Sciatic nerve (tissue), 2 donors: ENCODE measurements around the gene ANGPT4. TPM values are rescaled to one million over a fixed set of nuclear protein-coding genes. Genes with fewer than 3 reads are reported as not detected.
"Not testable (repeated sequence)": the region's sequence is repeated elsewhere in the genome, so short reads cannot be mapped to it uniquely, and the experiment has no call there.

ENCODE experiments used
- ATAC-seq: fragments of 200-7000 bp; cut with Tn5 transposase; one replicate; pipeline ENCODE4 v1.9.1; 2020; ENCODE audit warnings: mild to moderate bottlenecking, moderate library complexity
- DNase-seq: peaks from one replicate; pipeline ENCODE4 v3.0.0-alpha.2; 2020; ENCODE audit warnings: low spot score
- intact Hi-C: fragments of 100-400 bp; cut with DNase I; formaldehyde crosslinking; loops from one replicate; pipeline ENCODE4 v1.14.2; 2022
- total RNA-seq: library from RNA; stranded (reverse); fragmentation: NEBNext Ultra II Directional; extraction: Animal tissue kit (Norgen Biotek cat#: 25700); gene quantifications from one replicate; pipeline ENCODE4 v1.2.1, GENCODE V29; 2021
- donor health status: DM: no; HTN: no; CAD: no.
- donor health status: DM: no; HTN: no; CAD: no.

Gene ANGPT4
- total RNA-seq, 1 donor from 2014 or later, result 0.27 TPM

DNA sequence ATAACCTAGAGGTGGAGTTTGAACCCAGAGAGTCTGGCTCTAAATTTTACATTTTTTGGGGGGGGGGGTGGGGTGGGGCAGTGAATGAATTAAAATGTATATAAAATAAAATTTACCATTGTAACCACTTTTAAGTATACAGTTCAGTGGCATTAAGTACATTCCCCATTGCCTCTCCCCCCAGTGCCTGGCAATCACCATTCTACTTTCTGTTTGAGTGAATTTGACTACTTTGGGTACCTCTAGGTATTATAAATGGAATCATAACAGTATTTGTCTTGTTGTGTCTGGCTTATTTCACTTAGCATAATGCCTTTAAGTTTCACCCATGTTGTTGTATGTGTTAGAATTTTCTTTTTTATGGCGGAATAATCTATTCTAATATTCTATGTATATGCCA, 79.9 kb downstream of the ANGPT4 start:
- ATAC-seq (no peak), DNase-seq (no peak)
- intact Hi-C loops, result no loop called here

DNA sequence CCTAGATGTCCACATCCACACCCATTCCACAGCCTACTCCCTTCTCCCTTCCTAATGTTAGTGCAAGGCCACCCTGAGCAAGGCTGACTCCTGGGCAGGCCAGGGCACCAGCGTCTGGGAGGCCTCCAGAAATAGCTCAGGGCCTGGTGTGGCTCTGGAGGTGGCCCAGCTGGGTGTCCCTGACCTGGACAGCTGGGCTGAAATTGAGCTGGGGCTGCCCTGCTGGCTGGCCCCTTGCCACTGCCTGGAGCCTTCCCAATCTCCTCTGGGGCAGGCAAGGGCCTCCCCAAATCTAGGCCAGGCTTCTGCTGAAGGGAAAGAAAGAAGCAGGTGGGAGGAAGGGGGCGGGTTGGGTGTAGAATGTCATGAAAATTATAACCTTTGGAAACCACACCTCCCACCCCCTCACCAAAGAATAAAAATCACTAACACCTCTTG, 80.5 kb downstream of the ANGPT4 start:
- no peak for ATAC-seq
- intact Hi-C loops, result no loop called here
- no peak for DNase-seq

DNA sequence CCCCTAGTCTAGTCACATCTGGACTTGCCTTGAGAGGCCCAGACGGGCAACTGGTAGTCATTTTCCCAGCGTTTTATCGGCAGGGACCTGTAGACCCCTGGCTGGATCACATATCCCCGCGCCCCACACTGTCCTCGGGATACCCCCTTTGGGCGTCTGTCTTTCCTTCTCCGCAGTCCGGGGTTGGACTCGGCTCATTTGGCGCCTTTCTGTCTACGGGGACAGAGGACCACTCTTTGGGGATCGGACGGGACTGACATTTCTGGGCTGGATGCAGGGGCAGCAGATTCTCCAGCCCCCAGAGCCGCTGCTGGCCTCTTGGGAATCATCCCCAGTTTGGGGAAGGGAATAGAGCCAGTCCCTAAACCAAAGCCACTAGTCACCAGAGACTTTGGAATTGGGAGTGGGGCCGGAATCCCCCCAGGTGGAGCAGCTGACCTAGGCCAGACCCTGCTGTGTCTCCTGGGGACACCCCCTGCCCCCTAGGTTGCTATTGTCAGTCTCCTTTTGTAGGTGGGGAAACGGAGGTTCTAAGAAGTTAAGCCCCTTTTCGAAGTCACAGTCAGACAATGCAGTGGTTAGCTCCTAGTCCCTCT, 81.9 kb downstream of the ANGPT4 start:
- intact Hi-C loops, result no loop called here
- ATAC-seq (peak; percentile 6), DNase-seq (no peak)

DNA sequence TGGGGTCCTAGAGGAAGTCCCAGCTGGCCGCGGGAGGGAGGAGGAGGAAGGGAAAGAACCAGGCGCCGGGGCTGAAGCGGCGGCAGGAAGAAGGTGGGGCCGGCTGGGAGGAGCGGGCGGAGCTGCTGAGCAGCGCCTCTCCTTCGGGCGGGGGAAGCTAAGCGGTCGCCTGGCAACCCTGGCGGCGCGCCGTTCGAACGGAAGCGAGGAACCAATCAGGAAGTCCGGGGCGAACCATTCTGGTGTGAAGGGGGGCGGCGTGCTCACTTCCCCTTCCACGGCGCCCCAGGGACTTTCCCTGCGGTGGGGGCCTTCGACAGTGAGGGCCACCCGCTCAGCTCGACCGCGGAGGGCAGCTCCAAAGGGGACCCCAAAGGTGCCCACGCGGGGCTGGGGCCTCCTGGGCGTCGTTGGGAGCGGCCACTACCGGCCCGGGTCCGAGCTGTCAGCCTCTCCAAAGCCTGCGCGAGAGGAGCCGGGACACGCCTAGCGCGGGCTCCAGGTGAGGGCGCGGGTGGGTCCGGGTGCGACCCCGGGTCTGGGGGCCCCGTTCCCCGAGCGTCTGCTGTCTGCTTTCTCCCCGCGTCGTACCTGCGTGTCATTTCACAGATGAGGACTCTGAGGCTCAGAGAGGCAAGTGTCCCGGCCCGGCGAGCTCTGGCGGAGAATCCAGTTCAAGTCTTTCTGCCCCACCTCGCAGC, 82.5 kb downstream of the ANGPT4 start, which contains the start of gene FAM110A:
Gene FAM110A (plus strand): TSS at position 266 of the 701 bp plus-strand sequence. CDS start 11,090 bp downstream, outside the sequence.
- DNase-seq (peak; percentile 97), ATAC-seq (peak; percentile 99)
- intact Hi-C loops, result no loop called here

DNA sequence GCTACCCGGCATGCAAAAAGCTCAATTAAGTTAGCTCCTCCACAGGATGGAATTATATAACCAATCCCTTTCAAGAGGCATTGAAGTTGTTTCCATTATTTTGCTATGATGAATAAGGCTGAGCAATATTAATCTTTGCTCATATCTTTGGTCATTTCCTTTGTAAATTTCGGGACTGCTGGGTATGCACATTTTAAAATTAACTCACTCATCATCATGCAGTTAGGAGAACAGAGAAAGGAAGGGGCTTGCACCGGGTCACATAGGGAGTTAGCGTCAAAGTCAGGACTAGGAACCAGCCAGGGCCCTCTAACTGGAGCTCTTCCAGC, 83.0 kb downstream of the ANGPT4 start:
- ATAC-seq (no peak), DNase-seq (no peak)
- intact Hi-C loops, result no loop called here

DNA sequence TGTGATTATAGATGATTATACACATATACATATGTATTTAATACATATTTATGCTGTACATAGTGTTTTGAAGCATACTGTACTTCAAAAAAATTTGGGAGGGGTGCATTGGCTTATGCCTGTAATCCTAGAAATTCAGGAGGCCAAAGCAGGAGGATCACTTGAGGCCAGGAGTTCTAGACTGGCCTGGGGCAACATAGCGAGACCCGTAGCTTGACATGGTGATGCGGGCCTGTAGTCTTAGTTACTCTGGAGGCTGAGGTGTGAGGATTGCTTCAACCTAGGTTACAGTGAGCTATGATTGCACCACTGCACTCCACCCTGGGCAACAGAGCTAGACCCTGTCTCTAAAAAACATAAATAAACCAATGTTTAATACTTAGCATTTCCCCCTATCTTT, 84.2 kb downstream of the ANGPT4 start:
- ATAC-seq (no peak), DNase-seq (no peak)
- intact Hi-C loops, result no loop called here

DNA sequence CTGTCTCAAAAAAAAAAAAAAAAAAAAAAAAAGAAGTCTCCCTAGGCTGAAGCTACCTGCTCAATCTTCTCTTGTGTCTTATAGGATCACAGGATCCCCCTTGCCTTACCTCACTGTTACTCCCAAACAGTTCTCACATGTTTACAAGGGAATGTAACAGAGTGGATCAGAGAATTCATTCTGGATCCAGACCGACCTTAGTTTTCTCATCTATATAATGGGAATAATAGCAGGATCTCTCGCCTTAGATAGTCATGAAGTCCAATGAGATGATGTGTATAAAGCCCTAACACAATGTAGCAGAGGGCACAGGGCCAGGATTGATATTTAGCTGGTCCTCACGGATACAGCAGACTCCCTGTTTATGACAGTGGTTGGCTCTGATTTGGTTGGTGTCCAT, 84.9 kb downstream of the ANGPT4 start:
- intact Hi-C loops, result no loop called here

DNA sequence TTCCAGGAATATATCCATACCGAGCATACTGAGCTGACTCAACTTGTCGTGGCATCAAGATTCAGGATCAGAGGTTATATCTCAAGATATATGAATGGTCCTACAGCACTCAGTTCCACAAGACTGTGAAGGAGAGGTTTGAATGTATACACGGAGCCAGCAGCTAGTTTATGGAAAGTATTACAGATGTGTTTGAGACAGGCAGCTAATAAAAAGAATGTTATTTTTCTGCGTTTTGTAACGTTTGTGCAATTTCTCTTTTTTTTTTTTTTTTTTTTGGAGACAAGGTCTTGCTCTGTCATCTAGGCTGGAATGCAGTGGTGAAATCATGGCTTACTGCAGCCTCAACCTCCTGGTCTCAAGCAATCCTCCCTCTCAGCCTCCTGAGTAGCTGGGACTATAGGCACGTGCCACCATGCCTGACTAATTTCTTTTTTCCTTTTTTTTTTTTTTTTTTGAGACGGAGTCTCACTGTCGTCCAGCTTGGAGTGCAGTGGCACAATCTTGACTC, 86.1 kb downstream of the ANGPT4 start:
- intact Hi-C loops, result no loop called here
- DNase-seq (peak; percentile 5), ATAC-seq (no peak)

More for the DNA sequence above, 84.9 kb downstream of the ANGPT4 start:
- peak; percentile 14 for DNase-seq
- no peak for ATAC-seq

DNA sequence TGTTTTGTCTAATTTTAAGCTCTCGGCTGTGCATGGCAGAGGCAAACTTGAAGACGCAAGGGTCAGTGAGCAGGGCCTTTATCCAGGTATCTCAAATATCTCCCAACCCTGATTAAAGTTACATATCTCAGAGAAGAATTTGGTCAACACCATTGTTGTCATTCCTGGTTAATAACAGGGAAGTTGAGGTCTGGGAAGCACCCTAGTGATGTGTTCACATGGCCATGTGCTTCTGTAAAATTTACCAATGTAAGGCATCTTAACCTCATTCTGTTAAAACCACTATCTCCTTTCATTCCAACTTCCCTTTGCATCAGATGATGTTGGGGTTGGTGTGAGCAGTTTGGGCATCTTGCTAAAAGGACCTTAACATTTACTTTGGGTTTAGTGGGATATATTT, 86.6 kb downstream of the ANGPT4 start:
- no peak for DNase-seq

DNA sequence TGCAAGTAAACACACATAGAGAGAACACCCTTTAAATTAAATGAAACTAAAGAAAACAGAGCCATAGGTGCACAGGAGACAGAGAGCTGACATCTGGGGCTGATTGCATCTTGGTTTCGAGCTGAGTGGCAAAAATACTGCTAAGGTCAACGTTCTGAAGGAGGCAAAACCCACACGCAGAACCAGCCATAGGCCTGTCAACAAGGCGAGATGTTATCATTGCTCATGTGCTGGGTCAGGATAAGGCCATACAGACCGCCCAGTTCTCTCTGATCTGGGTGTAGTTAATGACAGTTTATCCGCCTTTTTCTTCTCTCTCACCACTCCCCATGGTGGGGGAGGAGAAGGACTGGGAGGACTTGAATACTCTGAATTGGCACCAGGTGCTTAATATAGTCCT, 87.1 kb downstream of the ANGPT4 start:
- intact Hi-C loops, result no loop called here
- DNase-seq (peak; percentile 13), ATAC-seq (no peak)

More for the DNA sequence above, 86.6 kb downstream of the ANGPT4 start:
- intact Hi-C loops, result no loop called here
- ATAC-seq, result no peak

DNA sequence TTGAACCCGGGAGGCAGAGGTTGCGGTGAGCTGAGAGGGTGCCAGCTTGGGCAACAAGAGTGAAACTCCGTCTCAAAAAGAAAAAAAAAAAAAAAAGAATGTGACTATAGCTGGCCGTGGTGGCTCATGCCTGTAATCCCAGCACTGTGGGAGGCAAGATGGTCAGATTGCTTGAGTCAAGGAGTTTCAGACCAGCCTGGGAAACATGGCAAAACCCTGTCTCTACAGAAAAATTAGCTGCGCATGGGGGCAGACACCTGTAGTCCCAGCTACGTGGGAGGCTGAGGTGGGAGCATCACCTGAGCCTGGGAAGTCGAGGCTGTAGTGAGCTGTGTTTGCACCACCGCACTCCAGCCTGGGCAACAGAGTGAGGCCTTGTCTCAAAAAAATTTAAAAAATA, 88.2 kb downstream of the ANGPT4 start:
- ATAC-seq, intact Hi-C loops: not testable (repeated sequence)
- DNase-seq, result peak; percentile 23

DNA sequence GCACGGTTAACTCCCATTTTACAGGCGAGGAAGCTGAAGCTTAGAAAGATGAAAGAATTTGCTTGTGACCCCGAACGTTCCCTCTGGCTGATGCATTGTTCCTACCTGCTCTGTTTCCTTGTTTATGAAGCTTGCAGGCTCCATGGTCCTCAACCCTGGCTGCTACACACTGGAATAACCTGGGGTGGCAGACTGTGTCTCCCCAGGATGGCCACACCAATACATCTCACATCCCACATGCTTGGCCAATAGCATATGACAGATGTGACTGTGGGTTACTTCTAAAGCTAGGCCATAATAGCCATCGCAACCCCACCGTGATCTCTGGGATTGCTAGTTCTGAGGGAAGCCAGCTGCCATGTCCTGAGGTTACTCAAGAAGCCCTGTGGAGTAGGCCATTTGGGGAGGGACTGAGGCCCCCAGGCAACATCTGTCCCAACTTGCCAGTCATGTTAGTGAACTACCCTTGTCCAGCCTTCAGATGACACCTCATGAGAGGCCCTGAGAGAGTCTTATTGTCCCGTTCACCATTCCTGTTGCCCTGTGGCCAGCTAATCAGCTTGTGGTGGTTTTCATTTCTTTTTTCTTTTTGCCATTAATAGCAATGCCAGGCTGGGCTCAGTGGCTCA, 89.3 kb downstream of the ANGPT4 start:
- DNase-seq, result peak; percentile 33
- intact Hi-C loops, result no loop called here

DNA sequence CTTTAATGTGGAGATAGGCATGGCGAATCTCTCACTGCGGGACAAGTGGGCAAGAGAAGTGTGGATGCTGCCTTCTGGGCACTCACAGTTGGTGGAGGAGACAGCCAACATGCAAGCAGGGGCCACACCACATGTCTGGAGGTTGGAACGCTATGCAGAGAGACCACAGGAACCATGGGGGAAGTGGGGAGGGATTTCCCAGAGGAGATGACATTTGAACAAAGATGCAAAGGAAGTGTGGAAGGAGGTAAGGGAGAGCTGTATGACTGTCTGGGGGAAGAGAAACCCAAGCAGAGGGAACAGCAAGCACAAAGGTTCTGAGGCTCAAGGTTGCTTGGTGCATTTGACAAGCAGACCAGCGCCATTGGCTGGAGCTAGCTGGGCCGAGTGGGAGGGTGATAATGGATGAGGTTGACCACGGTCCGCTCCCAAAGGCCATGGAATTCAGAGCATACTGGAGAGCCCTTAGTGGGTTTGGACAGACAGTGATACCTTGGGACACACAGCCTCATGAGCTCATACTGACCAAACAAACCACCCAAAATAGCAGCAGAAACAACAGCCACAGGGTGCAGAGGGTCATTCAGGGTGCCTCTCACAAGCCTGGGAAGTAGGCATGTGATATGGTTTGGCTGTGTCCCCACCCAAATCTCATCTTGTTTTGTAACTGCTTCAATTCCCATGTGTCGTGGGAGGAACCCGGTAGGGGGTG, 90.3 kb downstream of the ANGPT4 start:
- intact Hi-C loops, result no loop called here
- peak; percentile 34 for ATAC-seq
- DNase-seq, result peak; percentile 43

More for the DNA sequence above, 89.3 kb downstream of the ANGPT4 start:
- no peak for ATAC-seq

DNA sequence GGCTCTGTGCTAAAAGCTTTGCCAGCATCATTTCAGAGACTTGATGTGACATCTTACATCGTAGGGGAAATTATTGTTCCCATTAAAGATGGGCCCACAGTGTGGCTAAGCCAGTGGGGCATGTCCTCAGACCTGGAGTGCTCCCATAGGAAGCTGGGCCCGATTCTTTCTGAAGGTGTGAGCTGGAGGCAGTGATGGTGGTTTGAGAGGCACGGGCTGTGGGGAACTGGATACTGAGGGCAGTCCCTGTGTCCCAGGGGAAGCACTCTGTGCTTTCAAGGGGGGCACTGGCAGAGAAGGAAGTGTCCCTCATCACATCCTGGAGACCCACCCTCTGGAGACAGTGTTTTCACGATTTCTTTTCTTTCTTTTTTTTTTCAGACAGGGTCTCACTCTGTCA, 91.2 kb downstream of the ANGPT4 start:
- intact Hi-C loops, result loop anchor here (5.0 kb wide), 1 partner anchor 132 kb away; no protein-coding TSS in a partner anchor
- DNase-seq (peak; percentile 13), ATAC-seq (no peak)

DNA sequence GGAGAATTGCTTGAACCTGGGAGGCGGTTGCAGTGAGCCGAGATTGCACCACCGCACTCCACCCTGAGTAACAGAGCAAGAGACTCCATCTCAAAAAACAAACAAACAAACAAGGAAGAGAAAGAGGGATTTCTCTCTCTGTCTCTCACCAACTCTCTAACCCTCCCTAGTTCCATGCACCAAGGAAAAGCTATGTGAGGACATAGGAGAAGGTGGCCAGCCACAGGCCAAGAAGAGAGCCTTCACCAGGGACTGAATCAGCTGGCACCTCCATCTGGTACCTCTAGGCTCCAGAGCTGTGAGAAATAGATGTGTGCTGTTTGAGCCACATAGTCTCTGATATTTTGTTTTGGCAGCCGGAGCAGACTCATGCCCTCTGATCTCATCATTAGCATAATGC, 91.6 kb downstream of the ANGPT4 start:
- no peak for DNase-seq
- ATAC-seq, result no peak
- intact Hi-C loops, result loop anchor here (5.0 kb wide), 1 partner anchor 133 kb away; no protein-coding TSS in a partner anchor

DNA sequence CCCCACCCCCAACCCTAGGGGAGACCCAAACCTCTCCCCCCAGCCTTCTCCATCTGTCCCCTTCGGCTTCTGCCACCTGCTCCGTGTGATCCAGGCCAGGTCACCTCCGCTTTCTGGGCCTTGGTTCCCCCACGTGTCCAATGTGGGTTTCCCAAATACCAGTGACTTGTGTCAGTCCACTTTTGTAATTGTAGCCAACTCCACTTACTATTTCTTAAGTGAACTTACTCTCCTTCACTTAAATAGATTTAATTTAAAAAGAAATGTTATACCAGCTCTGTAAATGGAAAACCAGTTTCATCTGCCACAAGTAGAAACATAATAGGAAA, 92.6 kb downstream of the ANGPT4 start:
- intact Hi-C loops, result loop anchor here (5.0 kb wide), 1 partner anchor 134 kb away; no protein-coding TSS in a partner anchor
- DNase-seq (no peak), ATAC-seq (no peak)

DNA sequence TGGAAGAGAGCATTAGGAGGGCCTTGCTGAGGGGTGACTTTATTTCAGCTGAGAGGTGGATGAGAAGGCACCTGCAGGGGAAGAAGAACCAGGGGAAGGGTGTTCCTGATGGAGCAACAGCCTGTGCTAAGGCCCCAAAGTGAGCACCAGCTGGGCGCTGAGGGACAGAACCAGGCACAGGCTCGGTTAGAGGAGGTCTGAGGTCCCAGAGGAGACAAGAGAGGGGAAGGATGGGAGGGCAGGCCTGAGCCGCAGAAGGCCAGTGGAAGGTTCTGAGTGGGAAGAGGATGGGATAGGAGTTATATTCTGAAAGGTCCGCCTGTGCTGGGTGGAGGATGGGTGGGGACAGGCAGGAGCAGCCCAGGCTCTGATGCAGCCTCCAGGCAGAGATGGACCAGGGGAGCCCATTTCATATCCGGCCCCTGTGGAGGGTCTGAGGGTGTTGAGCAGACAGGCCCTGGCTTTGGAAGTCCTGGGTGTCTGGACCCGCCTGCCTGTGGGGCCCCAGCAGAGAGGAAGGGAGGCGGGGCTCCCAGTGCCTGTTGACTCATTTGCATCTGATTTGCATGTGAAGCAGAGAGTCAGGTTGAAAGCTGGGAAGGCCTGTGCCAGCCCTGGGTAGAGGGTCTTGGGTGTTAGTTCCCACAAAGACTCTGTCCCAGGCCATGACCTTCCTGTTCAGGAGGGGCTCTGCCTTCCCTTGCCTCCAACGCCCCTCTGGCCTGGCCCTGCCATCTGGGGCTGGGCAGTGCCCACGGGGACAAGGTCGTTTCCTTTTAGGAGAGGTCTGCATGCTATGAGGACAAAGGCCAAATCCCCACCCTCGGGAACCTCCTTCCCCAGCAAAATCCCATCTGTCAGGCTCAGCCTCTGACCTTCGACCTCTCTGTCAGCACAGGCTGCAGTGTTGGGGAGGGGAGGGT, 93.2 kb downstream of the ANGPT4 start:
- intact Hi-C loops, result loop anchor here (5.0 kb wide), 1 partner anchor 134 kb away; no protein-coding TSS in a partner anchor
- peak; percentile 40 for DNase-seq
- no peak for ATAC-seq

DNA sequence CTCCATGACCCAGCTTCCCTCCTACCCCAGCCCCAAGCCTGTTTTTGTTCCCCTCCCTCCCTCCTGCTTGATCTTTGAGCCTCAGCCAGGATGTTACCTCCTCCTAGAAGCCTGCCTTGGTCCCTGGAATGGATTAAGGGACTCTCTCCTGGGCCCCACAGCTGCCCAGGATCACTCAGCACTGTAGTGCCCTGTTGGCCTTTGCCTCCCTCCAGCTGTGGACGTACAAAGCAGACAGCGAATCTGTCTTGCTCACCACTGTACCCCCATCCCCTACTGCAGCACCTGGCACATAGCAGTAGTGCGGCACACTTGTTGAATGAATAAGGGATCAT, 94.4 kb downstream of the ANGPT4 start:
- no peak for DNase-seq
- intact Hi-C loops, result loop anchor here (5.0 kb wide), 1 partner anchor 136 kb away; no protein-coding TSS in a partner anchor
- no peak for ATAC-seq
